AG04450 (cell line): ENCODE results near the gene CNTFR. TPM values are rescaled to one million over a fixed set of nuclear protein-coding genes. Genes with fewer than 3 reads are reported as not detected.

ENCODE experiments used
- CTCF ChIA-PET: fragments of 300-600, 350-600 bp; formaldehyde crosslinking; extraction: SDS; loops from one replicate; lab custom pipeline; 2022; ENCODE audit warnings: antibody characterized with exemption, inconsistent platforms; lab: Charles Lee
- POLR2A ChIA-PET: fragments of 350-600 bp; formaldehyde crosslinking; extraction: SDS; loops from one replicate; lab custom pipeline; 2021; ENCODE audit warnings: antibody characterized with exemption, inconsistent platforms; lab: Yijun Ruan, JAX
- DNase-seq: peaks from one replicate; pipeline ENCODE4 v3.0.0-alpha.2; 2011; ENCODE audit warnings: low read depth, low spot score
- H3K27ac ChIP-seq: one replicate; pipeline ENCODE4 v1.5.1; 2012; ENCODE audit warnings: low read depth, low read length, control low read depth
- H3K27me3 ChIP-seq: one replicate; pipeline ENCODE4 v1.6.0; 2012; ENCODE audit warnings: low read length; ENCODE audit not compliant: control insufficient read depth, insufficient read depth
- H3K4me3 ChIP-seq: 2 replicates; pipeline ENCODE4 v1.5.1; 2011; ENCODE audit warnings: mild to moderate bottlenecking, low read depth, low read length, control low read depth
- H3K9me3 ChIP-seq: 2 replicates; pipeline ENCODE4 v1.5.1; 2012; ENCODE audit warnings: low read length; ENCODE audit not compliant: control insufficient read depth, insufficient read depth
- polyA plus RNA-seq: library from polyadenylated mRNA; depleted of rRNA; stranded (reverse); fragments of >200 nt; gene quantifications from 2 replicates; pipeline ENCODE4 v1.2.3, GENCODE V29; 2011
- TF ChIP-seq, protein P1 (sequence below): IDR thresholded peaks from 2 replicates; pipeline ENCODE4 v1.5.1; 2011; ENCODE audit warnings: low read depth, low read length, control low read depth, inconsistent platforms

The CNTFR gene
- polyA plus RNA-seq, 1 experiment, result not detected

DNA sequence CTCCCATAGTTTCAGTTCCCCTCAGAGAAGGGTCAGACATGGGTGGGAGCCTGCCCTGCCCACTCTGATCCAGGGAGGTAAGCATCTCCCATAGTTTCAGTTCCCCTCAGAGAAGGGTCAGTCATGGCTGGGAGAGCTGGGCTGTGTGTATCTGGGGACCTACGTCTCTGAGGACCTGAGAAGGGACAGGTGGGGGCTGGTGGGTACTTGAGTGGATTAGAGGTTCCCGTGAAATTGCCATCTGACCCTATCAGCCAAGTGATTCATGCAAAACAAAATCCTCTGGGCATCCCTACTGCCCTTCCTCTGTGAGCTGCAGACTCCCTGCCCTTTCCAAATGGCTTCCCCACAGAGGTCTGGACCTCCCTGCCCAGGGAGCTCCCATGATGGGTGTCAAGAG lies 70.6 kb downstream of the CNTFR start:
- H3K27ac ChIP-seq, result no peak overlapping the region
- H3K27me3 ChIP-seq, result peaks cover 30% of the 10 kb centered on the region
- H3K4me3 ChIP-seq, result no peak overlapping the region
- DNase-seq, result no peak
- ChIA-PET CTCF (interaction anchor here (1.0 to 1.9 kb wide), 3 partner anchors 18 to 115 kb away, joined by 3 to 8 read pairs (median 4); no protein-coding TSS in a partner anchor), POLR2A (no interaction called here)
- TF ChIP-seq, protein P1, sequence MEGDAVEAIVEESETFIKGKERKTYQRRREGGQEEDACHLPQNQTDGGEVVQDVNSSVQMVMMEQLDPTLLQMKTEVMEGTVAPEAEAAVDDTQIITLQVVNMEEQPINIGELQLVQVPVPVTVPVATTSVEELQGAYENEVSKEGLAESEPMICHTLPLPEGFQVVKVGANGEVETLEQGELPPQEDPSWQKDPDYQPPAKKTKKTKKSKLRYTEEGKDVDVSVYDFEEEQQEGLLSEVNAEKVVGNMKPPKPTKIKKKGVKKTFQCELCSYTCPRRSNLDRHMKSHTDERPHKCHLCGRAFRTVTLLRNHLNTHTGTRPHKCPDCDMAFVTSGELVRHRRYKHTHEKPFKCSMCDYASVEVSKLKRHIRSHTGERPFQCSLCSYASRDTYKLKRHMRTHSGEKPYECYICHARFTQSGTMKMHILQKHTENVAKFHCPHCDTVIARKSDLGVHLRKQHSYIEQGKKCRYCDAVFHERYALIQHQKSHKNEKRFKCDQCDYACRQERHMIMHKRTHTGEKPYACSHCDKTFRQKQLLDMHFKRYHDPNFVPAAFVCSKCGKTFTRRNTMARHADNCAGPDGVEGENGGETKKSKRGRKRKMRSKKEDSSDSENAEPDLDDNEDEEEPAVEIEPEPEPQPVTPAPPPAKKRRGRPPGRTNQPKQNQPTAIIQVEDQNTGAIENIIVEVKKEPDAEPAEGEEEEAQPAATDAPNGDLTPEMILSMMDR, result no peak
- H3K9me3 ChIP-seq, result no peaks in the 10 kb centered on the region

DNA sequence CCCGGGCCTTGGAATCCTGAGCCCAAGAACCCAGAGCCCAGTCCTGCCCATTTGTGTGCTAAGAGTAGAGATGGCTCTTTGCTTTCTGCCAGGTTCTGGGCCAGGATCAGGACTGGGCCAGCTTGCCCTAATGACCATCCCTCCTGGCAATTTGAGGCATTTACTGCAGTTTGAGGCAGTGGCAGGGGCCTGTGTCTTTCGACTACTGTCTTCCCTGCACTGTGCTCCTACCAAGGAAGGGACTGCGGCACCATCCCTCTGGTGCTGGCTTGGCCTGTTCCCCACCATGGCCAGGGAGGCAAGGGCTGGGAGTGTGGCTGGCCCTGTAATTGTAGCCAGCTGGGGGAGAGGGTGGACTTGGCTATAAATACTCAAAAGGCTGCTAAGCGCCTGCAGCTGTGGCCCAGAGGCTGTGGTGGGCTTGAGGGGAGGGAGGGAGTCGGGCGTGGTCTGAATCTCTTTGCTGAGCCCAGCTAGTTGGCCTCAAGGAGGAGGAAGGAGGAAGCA lies 71.4 kb downstream of the CNTFR start:
- CTCF ChIA-PET, result no interaction called here
- Histone ChIP-seq H3K27me3 (peaks cover 30% of the 10 kb centered on the region), H3K9me3 (no peaks in the 10 kb centered on the region), H3K27ac (no peak overlapping the region), H3K4me3 (no peak overlapping the region)
- DNase-seq, result no peak
- TF ChIP-seq, protein P1, result no peak
- POLR2A ChIA-PET, result no interaction called here

DNA sequence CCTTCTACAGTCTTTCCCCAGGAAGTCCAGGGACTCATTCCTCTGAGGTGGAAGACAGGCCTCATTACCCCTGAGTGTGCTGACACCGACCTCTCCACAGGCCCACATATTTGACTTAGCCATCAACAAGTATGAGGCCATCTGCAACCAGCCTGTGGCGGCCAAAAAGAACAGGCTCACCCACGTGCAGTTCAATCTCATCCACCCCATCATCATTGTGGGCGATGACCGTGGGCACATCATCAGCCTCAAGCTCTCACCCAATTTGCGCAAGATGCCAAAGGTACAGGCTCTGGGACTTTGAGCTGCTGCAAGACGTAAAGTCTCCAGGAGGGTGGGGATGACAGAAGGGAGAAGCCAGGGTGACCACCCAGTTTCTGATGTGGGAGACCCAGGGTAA lies 72.3 kb downstream of the CNTFR start:
- no peak overlapping the region for H3K27ac ChIP-seq
- H3K9me3 ChIP-seq, result no peaks in the 10 kb centered on the region
- POLR2A ChIA-PET, result no interaction called here
- no peak for DNase-seq
- no peak overlapping the region for H3K4me3 ChIP-seq
- TF ChIP-seq, protein P1, result no peak
- CTCF ChIA-PET, result no interaction called here
- H3K27me3 ChIP-seq, result peaks cover 37% of the 10 kb centered on the region

DNA sequence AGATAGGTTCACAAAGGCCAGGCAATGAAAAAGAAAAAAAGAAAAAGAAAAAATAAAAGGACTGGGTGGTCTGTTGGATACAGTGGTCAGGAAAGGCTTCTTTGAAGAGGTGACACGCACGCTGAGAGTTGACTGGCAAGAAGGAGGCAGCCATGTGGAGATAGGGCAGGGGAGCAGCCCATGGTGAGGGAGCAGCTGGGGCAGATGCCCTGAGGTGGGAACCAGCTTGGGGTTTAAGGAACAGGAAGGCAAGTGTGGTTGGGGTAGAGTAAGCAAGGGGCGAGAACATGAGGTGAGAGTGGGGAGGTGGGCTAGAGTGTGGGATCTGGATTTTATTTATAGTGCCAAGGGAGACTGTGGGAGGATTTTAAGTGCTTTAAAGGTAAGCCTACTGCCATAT lies 73.6 kb downstream of the CNTFR start:
- ChIA-PET CTCF (no interaction called here), POLR2A (no interaction called here)
- H3K27me3 ChIP-seq, result peaks cover 37% of the 10 kb centered on the region
- no peaks in the 10 kb centered on the region for H3K9me3 ChIP-seq
- H3K27ac ChIP-seq, result no peak overlapping the region
- H3K4me3 ChIP-seq, result no peak overlapping the region
- DNase-seq, result no peak
- TF ChIP-seq, protein P1, result no peak

DNA sequence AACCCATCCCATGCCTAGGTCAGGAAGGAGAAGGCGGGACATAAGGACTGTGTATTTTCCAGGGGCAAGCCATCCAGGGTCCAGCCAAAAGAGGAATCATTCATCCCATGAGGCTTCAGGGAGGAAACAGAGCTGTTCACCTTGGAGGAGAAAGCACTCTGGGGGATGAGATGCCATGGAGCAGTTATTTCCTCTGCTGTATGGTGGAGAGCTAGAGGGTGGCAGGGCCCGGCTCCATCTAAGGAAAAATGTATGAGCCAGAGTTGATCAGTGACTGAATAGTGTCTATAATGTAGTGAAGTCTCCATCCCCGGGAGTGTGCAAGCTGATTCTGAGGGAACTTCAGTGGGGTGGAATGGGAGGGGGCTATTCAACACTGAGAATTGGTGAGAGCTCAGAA lies 74.7 kb downstream of the CNTFR start:
- Histone ChIP-seq H3K9me3 (no peaks in the 10 kb centered on the region), H3K4me3 (no peak overlapping the region), H3K27me3 (peaks cover 43% of the 10 kb centered on the region), H3K27ac (no peak overlapping the region)
- ChIA-PET POLR2A (no interaction called here), CTCF (interaction anchor here (1.0 to 5.2 kb wide), 2 partner anchors 13 to 77 kb away, joined by 3 to 28 read pairs; no protein-coding TSS in a partner anchor)
- TF ChIP-seq, protein P1, result no peak
- DNase-seq, result no peak
